ENCODE measurements around the gene ACTG1. TPM values are rescaled to one million over a fixed set of nuclear protein-coding genes. Genes with fewer than 3 reads are reported as not detected.

Gene ACTG1
- total RNA-seq, 1 experiment from 2014 or later: 4,160 TPM

DNA sequence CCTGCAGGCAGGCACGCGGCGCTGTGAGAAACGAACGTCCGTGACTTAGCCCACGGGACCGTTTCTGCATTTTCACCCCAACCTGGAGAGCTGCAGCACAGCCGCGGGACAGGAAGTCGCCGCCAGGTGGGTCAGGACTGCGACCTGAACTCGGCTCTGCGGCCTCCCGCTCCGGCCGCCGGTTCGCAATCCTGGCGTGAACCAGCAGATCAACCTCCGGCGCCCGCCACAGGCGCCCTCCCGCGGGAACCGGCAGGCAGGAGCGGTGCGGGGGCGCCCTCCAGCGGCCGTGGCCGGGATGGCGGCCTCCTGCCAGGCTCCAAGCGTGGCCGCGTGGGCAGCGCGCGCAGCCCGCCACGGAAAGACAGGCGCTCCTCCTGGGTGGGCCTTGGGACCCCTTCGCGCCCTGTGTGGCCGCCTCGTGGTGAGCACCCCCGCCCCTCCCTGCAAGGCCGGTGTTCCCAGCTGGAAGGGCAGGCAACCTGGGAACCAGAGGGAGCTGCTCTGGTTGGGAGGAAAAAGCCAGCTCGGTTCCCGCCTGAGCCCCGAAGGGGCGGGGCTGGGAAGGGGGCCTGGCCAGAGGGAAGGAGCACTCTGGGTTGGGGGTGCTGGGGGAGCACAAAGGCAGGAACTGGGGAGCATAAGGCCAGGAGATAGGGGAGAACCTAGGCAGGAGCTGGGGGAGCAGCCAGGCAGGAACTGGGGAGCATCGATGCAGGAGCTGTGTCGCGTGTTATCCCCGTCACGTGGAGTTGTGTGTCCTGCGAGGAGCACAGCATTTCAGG, 28.2 kb downstream of the ACTG1 start:
- Histone ChIP-seq H4K8ac (replicated peaks; ENCODE audit: insufficient read length, low read depth, low read length) (no peak overlapping the region), H2BK120ac (ENCODE audit: low read depth, low read length, poor library complexity, severe bottlenecking) (no peak overlapping the region), H2AK5ac (ENCODE audit: insufficient read length, low read length) (no peak overlapping the region), H2AFZ (ENCODE audit: low read length) (no peak overlapping the region), H3K23me2 (ENCODE audit: insufficient read length, low read depth, low read length, poor library complexity, severe bottlenecking) (peaks cover 7% of the 10 kb centered on the region), H4K91ac (ENCODE audit: insufficient read length, low read depth, low read length) (no peak overlapping the region), H3K18ac (ENCODE audit: insufficient read length, low read depth, low read length) (no peak overlapping the region), H4K5ac (ENCODE audit: insufficient read length, low read depth, low read length) (no peak overlapping the region), H3K79me2 (ENCODE audit: insufficient read depth, low read length) (no peaks in the 10 kb centered on the region), H2BK5ac (ENCODE audit: insufficient read length, low read length) (no peak overlapping the region), H3K4me1 (ENCODE audit: insufficient read depth, low read length) (no peaks in the 10 kb centered on the region; the same call in 1 of the 2 replicates), H3K27ac (ENCODE audit: insufficient read length, low read depth, low read length) (no peak overlapping the region), H3K4ac (ENCODE audit: low read depth, low read length) (no peak overlapping the region), H3K79me1 (ENCODE audit: insufficient read depth, low read depth, low read length, poor library complexity, severe bottlenecking) (no peaks in the 10 kb centered on the region), H3K27me3 (ENCODE audit: insufficient read depth, low read length) (peaks cover 12% of the 10 kb centered on the region; the same call in 1 of the 2 replicates), H2BK20ac (ENCODE audit: low read depth, low read length, poor library complexity, severe bottlenecking) (no peak overlapping the region), H3K14ac (ENCODE audit: insufficient read depth, low read length) (peak overlapping the region; percentile 65), H2BK15ac (ENCODE audit: low read depth, low read length) (no peak overlapping the region), H3K9ac (ENCODE audit: extremely low read depth, insufficient read length, low read length) (no peak overlapping the region), H3K9me3 (ENCODE audit: control insufficient read depth, low read depth, low read length) (no peaks in the 10 kb centered on the region), H3K56ac (ENCODE audit: insufficient read length, low read depth, low read length) (no peak overlapping the region), H2BK12ac (ENCODE audit: insufficient read length, low read depth, low read length) (no peak overlapping the region), H3K4me2 (ENCODE audit: insufficient read depth, insufficient read length, low read length) (peak overlapping the region; percentile 50), H4K20me1 (ENCODE audit: control insufficient read depth, insufficient read depth, insufficient read length) (no peaks in the 10 kb centered on the region), H3K23ac (ENCODE audit: insufficient read length, low read depth, low read length) (no peak overlapping the region), H3T11ph (ENCODE audit: low read length) (no peak overlapping the region)
- Mint-ChIP-seq H3K27me3 (ENCODE audit: low read depth) (peaks cover 64% of the 10 kb centered on the region), H3K4me1 (peaks cover 9 to 11% of the 10 kb centered on the region in 2 experiments), H3K36me3 (ENCODE audit: insufficient read depth in 1 of 3, low read depth in 3 of 3) (no peaks in the 10 kb centered on the region), H3K9me3 (peaks cover 0 to 3% of the 10 kb centered on the region in 2 experiments; a peak in 1 of 5 replicates), H3K4me3 (peak overlapping the region; percentile 29 to 39; a peak in 3 of 5 replicates), H3K27ac (no peak overlapping the region)
- peak; percentile 95 for DNase-seq
- no CpG with 5 or more reads among the region's 60 CpGs for WGBS (ENCODE audit: extremely low coverage, insufficient read length, low lambda C conversion rate)
- TF ChIP-seq, protein P1, sequence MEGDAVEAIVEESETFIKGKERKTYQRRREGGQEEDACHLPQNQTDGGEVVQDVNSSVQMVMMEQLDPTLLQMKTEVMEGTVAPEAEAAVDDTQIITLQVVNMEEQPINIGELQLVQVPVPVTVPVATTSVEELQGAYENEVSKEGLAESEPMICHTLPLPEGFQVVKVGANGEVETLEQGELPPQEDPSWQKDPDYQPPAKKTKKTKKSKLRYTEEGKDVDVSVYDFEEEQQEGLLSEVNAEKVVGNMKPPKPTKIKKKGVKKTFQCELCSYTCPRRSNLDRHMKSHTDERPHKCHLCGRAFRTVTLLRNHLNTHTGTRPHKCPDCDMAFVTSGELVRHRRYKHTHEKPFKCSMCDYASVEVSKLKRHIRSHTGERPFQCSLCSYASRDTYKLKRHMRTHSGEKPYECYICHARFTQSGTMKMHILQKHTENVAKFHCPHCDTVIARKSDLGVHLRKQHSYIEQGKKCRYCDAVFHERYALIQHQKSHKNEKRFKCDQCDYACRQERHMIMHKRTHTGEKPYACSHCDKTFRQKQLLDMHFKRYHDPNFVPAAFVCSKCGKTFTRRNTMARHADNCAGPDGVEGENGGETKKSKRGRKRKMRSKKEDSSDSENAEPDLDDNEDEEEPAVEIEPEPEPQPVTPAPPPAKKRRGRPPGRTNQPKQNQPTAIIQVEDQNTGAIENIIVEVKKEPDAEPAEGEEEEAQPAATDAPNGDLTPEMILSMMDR (conservative IDR thresholded peaks at IDR 0.05): peak; percentile 100

Measured in H9 (cell line).